Activated CD8-positive, alpha-beta memory T cell treated with anti-CD3 and anti-CD28 coated beads for 36 hours (primary cell): ENCODE data around the gene SHMT2. TPM values are rescaled to one million over a fixed set of nuclear protein-coding genes. Genes with fewer than 3 reads are reported as not detected.

Experiments
- CTCF ChIA-PET: fragments of 350-600 bp; sonication (Branson Sonifier 250); formaldehyde crosslinking; loops from one replicate; lab custom pipeline; 2021; ENCODE audit warnings: antibody characterized with exemption; lab: Charles Lee
- POLR2A ChIA-PET: fragments of 350-600 bp; sonication (Branson Sonifier 250); formaldehyde crosslinking; loops from one replicate; lab custom pipeline; 2021; ENCODE audit warnings: antibody characterized with exemption; lab: Charles Lee
- total RNA-seq, 2 experiments: library from RNA; stranded (reverse); gene quantifications; one replicate each; pipeline ENCODE4 v1.2.3, GENCODE V29; 2021

Gene SHMT2
- total RNA-seq = 100 to 1,000 TPM; 474 to 496 TPM

DNA sequence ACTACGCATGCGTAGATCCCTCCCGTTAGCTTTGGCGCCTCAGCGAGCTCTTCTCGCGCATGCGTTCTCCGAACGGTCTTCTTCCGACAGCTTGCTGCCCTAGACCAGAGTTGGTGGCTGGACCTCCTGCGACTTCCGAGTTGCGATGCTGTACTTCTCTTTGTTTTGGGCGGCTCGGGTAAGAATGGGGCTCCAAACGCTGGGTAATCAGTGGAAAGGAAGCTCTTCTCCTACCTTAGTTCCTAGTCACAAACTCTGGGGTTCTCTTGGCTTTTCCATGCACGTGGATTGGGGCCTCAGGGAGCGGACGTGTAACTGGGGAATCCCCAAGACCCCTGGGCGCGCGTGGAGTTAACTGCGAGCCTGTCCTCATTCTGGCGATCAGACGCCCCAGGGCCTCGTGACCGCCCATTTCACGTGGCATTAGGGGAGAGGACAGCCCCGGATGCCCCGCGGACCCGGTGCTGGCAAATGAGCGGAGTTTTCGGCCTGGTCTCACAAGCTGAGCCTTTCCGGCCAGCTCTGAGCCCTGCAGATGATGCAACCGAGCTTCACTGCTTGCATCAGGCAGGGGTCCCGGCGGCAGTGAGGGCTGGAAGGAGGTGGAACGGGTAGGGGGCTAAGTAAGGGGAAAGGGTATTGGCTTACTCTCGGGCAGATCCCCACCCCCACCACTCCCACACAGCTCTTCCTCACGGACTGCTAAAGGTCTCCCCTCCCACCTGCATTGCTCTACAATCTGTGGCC, at the start of gene SHMT2:
SHMT2 (plus strand) TSS at position 78 of the 747 bp plus-strand sequence; CDS start at position 146, 68 bp downstream.
- POLR2A ChIA-PET = interaction anchor here (0.6 to 3.0 kb wide), 8 partner anchors 11 to 201 kb away, joined by 3 to 39 read pairs (median 4); partner anchors contain the start of genes NXPH4, R3HDM2 and STAT6

DNA sequence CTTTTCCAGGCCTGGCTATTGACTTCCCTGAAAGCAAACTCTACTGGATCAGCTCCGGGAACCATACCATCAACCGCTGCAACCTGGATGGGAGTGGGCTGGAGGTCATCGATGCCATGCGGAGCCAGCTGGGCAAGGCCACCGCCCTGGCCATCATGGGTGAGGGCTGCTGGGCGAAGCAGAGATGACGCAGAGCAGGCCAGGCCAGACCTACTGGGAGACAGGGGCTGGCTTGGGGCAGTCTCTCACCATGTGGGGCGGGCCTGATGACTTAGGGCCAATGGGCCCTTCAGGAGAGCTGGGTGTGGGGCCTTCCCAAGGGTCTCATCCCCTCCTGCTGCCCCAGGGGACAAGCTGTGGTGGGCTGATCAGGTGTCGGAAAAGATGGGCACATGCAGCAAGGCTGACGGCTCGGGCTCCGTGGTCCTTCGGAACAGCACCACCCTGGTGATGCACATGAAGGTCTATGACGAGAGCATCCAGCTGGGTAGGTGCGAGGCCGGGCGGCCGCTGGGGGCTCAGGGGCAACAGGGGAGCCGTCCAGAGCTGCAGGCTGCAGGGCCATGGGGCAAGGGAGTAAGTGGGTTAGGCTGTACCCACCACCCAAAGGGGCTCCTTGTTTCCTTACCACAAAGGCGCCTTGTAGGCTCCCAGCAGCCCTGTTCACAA, 49.1 kb upstream of the SHMT2 start:
- POLR2A ChIA-PET = no interaction called here

More for the DNA sequence above, at the start of gene SHMT2:
- CTCF ChIA-PET = interaction anchor here (0.5 to 13.2 kb wide), 10 partner anchors 13 to 473 kb away, joined by 3 to 316 read pairs (median 3); partner anchors contain the start of genes GLI1, INHBE and LRP1

DNA sequence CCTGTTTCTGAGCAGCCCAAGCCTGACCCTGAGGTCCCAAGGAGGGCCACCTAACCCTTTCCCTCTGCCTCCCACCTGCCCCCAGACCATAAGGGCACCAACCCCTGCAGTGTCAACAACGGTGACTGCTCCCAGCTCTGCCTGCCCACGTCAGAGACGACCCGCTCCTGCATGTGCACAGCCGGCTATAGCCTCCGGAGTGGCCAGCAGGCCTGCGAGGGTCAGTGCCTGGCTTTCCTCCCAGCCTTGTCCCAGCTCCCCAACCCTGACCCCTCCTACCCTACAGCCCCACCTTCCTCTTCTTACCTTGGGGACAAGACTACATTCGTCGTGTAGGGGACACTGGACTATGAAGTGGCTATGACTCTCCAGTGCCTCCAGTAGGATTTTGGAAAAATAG, 48.4 kb upstream of the SHMT2 start:
- CTCF ChIA-PET = interaction anchor here (0.8 to 8.1 kb wide), 6 partner anchors 10 to 76 kb away, joined by 3 to 105 read pairs (median 9); partner anchors contain the start of genes LRP1 and STAT6
- POLR2A ChIA-PET = interaction anchor here (0.6 kb wide), 1 partner anchor 44 kb away, joined by 4 read pairs; no protein-coding TSS in a partner anchor

More for the DNA sequence above, 49.1 kb upstream of the SHMT2 start:
- CTCF ChIA-PET = interaction anchor here (1.3 to 8.1 kb wide), 4 partner anchors 50 to 75 kb away, joined by 5 to 105 read pairs (median 14); partner anchors contain the start of genes LRP1 and STAT6

DNA sequence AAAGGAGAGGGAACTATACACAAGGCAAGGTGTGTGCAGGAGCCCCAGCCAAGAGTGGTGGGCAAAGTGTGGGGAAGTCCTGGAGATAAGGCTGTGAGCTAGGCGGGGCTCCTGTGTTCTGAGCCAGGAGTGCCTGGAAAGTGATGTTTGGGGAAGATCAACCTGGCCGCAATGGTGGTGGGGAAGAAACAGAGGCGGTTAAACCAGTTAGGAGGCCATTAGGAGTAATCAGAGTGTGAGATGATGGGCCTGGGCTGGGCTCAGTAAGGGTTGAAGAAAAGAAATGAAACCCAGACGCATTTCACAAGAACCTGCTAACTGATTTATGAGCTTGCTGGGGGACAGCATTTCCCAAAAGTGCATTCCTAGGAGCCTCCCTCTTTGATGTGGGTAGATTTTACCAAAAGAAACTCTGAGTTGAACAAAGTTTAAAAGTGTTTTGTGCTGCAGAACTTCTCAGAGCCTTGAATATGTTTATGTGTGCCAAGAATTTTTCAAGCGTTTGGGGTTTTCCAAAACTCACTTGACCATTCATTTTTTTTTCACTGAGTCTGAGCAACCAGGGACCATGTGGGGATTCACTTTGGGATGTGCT, 47.9 kb upstream of the SHMT2 start:
- CTCF ChIA-PET = interaction anchor here (0.6 to 8.1 kb wide), 9 partner anchors 11 to 143 kb away, joined by 3 to 105 read pairs (median 4); partner anchors contain the start of genes LRP1 and STAT6
- POLR2A ChIA-PET = interaction anchor here (0.6 kb wide), 1 partner anchor 45 kb away, joined by 4 read pairs; no protein-coding TSS in a partner anchor

DNA sequence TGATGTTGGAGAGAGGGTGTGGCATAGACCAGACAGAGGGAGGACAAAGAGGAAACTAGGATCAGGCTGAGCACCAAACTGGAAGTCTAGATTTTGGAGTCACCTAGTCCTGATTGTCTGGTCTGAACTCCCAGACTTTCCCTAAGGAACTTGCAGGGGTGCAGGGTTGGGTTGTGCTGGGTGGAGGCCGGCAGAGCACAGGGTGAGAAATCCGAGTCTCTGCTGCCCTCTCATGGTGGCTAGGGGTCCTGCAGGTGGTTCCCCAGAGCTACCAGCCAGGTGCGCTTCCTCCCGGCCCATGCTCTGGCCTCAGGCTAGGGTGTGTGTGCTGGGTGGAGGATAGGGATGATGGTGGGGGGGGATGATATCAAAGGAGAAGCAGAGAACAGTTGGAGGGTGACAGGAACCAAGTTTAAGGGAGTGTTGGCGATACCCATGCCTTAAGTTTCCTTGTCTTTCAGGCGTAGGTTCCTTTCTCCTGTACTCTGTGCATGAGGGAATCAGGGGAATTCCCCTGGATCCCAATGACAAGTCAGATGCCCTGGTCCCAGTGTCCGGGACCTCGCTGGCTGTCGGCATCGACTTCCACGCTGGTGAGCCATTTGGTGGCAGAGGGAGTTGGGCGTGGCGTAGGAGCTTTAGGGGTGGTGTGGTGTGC, 46.5 kb upstream of the SHMT2 start:
- POLR2A ChIA-PET = no interaction called here
- CTCF ChIA-PET = interaction anchor here (0.5 to 8.1 kb wide), 19 partner anchors 30 to 496 kb away, joined by 3 to 105 read pairs (median 4); partner anchors contain the start of genes LRP1 and STAT6

DNA sequence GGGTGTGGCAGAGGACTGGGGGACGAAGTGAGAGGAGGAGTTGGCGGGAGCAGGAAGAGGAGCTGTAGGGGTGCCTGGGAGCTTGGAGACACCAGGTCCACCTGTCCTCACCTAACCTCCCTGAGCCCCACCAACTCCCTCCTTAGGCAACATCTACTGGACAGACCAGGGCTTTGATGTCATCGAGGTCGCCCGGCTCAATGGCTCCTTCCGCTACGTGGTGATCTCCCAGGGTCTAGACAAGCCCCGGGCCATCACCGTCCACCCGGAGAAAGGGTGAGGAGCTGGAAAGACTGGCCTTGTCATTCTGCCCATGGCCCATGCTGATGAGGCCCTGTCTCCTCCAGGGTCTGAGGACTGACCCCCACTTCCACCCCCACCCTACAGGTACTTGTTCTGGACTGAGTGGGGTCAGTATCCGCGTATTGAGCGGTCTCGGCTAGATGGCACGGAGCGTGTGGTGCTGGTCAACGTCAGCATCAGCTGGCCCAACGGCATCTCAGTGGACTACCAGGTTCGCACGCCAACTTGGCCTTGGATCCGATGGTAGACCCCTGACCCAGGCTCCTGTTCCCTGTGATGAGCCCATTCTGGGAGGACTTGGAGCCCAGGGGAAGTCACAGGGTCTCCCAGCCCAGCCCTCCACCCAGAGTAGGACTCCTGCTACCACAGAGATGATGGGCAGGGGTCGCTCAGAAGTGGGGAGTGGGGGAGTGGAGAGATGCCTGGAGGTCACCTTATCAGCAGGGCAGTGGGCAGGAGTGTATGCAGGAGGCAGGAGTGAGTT, 45.4 kb upstream of the SHMT2 start:
- ChIA-PET CTCF (interaction anchor here (0.9 to 8.1 kb wide), 8 partner anchors 29 to 179 kb away, joined by 3 to 105 read pairs (median 4); partner anchors contain the start of genes LRP1 and STAT6), POLR2A (no interaction called here)

DNA sequence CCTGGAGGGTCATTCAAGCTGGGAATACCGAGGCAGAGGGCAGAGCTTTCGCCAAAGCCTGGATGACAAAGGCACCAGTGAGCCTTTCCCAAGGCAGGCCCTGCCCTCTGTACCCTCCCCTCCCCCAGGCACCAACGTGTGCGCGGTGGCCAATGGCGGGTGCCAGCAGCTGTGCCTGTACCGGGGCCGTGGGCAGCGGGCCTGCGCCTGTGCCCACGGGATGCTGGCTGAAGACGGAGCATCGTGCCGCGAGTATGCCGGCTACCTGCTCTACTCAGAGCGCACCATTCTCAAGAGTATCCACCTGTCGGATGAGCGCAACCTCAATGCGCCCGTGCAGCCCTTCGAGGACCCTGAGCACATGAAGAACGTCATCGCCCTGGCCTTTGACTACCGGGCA, 44.1 kb upstream of the SHMT2 start:
- CTCF ChIA-PET = interaction anchor here (1.4 to 8.1 kb wide), 2 partner anchors 61 to 73 kb away, joined by 4 to 105 read pairs; partner anchors contain the start of genes LRP1 and STAT6
- POLR2A ChIA-PET = no interaction called here

DNA sequence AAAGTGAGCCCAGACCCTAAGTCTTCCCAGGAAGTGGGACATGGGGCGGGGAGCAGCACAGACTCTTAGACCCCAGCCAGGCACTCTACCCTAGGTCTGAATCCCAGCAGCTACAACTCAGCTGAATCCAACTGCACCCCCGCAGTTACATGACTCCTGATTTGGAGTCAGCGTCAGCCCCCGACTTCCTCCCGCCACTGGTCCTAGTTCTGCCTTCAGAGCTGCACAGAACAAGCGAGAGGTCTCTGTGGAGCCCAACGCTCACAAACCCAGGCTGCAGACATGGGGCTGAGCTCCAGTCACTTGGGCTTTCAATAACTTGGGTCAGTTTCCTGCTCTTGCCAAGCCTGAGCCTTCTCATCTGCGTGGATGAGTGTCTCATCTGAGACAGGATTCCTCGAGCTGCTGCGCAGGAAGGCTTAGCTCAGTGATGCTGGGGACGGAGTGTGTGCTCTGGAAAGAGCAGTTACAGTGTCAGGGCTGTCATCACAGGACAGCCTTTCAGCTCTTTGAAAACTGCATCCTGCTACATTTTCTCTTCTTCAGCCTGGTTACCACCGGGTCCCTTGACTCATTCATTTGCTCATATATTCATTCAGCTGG, 43.5 kb upstream of the SHMT2 start:
- ChIA-PET CTCF (interaction anchor here (1.0 to 8.1 kb wide), 4 partner anchors 10 to 75 kb away, joined by 3 to 105 read pairs (median 5); partner anchors contain the start of genes LRP1 and STAT6), POLR2A (no interaction called here)

DNA sequence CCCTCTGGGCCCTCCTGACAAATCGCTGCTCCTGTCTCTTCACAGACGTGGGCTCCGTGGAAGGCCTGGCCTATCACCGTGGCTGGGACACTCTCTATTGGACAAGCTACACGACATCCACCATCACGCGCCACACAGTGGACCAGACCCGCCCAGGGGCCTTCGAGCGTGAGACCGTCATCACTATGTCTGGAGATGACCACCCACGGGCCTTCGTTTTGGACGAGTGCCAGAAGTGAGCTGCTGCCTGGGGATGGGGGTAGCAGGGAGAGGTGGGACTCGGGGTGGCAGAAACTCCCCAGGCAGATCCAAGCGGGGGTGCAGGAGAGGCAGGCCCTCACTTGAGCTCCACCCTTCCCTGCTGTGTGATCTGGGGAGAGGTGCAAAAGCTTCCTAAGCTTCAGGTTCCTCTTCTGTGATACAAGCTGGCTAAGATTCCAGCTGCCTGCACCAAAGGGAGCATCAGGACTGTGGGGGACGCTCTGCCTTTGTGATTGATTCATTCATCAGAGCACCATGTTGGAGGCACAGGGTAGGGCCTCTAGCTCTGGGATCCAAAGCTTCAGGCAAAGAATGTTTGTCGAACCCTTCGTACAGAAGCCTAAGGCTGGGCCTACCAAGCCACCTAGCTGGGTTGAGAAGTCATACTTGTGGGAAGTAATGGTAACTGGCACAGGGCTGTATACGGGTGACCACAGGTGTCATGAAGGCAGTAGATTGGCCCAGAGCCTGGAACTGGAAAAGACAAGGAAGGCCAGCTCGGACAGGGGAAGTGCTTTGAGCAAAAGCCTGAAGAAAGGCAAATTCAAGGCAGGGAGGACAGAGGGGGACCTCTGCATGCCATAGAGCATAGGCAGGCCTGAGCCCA, 42.1 kb upstream of the SHMT2 start:
- ChIA-PET POLR2A (no interaction called here), CTCF (interaction anchor here (0.5 to 8.1 kb wide), 9 partner anchors 12 to 456 kb away, joined by 3 to 105 read pairs (median 3); partner anchors contain the start of genes LRP1 and STAT6)

DNA sequence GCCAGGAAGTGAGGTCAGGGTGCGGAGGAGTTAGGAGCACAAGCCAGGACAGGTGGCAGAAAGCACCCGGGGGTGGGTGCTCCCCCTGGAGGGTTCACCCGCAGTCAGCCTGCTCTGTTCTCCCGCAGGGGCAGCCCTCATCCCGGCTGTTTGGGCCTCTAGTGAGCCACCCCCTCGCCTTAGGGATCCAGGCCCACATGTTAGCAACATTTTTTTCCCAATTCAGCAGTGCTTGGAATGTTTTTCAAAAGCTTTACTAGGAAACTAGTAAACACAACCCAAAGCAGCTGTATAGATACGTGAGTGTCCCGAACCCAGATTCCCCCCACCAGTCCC, 41.5 kb upstream of the SHMT2 start:
- ChIA-PET CTCF (interaction anchor here (1.2 to 2.3 kb wide), 4 partner anchors 26 to 119 kb away, joined by 3 to 7 read pairs (median 4); no protein-coding TSS in a partner anchor), POLR2A (no interaction called here)

DNA sequence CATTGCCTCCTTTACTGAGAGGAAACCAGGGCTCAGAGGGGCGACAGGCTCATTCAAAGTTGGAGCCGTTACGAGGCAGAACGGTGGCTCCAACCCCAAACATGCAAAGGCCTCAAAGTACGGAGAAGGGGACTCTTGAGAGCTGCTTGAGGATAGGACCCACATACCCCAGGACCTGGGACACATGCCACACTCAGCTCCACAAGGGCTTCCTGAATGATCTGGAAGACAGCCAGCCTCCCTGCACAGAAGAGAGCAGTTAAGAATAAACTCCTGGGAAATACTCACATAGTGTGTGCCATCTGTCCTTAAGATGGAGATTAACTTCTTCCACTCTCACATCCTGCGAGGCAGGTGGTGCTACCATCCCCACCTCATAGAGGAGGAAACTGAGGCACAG, 39.5 kb upstream of the SHMT2 start:
- ChIA-PET CTCF (interaction anchor here (1.1 to 1.7 kb wide), 3 partner anchors 16 to 66 kb away, joined by 4 to 5 read pairs (median 5); no protein-coding TSS in a partner anchor), POLR2A (no interaction called here)

DNA sequence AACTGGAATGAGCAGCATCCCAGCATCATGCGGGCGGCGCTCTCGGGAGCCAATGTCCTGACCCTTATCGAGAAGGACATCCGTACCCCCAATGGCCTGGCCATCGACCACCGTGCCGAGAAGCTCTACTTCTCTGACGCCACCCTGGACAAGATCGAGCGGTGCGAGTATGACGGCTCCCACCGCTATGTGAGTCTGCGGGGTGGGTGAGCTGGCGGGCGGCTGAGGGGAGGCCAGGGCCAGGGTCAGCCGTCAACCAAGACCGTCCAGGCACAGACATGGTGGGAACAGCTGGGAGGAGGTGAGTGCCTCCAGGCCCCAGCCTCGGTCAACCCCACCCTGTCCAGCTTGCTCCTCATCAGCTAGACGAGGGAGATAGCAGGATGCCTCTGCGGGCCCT, 38.7 kb upstream of the SHMT2 start:
- ChIA-PET POLR2A (no interaction called here), CTCF (interaction anchor here (0.8 kb wide), 1 partner anchor 15 kb away, joined by 3 read pairs; no protein-coding TSS in a partner anchor)

DNA sequence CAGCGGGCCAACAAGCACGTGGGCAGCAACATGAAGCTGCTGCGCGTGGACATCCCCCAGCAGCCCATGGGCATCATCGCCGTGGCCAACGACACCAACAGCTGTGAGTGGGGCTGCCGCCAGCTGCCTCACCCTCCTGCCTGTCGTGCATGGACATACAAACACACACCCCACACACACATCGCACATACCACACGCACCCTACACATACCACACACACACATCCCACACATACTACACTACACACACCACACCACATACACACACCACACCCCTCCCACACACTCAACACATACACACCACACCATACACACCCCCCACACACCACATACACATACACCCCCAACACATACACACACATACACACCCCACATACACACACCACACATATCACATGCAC, 38.1 kb upstream of the SHMT2 start:
- POLR2A ChIA-PET = no interaction called here
- CTCF ChIA-PET = interaction anchor here (0.8 kb wide), 1 partner anchor 16 kb away, joined by 3 read pairs; no protein-coding TSS in a partner anchor

DNA sequence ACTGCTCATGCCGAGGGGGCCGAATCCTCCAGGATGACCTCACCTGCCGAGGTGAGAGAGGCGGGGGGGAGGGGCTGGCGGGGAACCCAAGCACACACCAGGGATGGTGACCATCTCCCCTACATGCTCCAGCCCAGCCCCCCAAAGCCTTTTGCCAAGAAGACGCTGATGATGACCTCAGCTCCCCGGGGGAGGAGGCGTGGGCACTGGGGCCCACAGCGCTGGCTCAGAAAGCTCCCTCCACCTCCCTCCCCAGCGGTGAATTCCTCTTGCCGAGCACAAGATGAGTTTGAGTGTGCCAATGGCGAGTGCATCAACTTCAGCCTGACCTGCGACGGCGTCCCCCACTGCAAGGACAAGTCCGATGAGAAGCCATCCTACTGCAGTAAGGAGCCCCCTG, 36.6 kb upstream of the SHMT2 start:
- POLR2A ChIA-PET = no interaction called here

DNA sequence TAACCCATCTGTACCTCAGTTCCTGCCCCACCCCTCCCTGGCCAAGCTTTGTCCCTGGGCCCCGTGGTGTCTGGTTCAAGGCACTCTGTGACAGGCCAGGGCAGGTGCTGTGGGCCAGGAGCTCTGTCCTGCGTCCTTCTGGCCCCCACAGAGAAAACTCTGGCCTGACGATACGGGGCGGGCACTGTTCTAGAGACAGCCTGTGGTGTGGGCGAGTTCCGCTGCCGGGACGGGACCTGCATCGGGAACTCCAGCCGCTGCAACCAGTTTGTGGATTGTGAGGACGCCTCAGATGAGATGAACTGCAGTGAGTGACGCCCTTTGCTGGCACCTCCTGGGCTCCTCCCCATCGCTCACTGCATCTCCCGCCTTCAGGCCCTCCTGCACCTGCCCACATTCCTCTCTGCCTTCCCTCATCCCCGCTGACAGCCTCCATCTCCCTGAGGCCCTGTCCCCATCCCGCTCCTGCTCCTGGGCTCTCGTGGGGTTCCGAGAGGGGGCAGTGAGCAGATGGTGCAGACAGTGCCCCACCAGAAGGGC, 35.7 kb upstream of the SHMT2 start:
- CTCF ChIA-PET = interaction anchor here (1.7 kb wide), 1 partner anchor 69 kb away, joined by 6 read pairs; no protein-coding TSS in a partner anchor
- POLR2A ChIA-PET = no interaction called here

More for the DNA sequence above, 36.6 kb upstream of the SHMT2 start:
- CTCF ChIA-PET = interaction anchor here (1.3 to 1.7 kb wide), 2 partner anchors 50 to 69 kb away, joined by 3 to 6 read pairs; no protein-coding TSS in a partner anchor
